Spleen (tissue), 11 donors: ENCODE results near the gene DLG5. TPM values are rescaled to one million over a fixed set of nuclear protein-coding genes. Genes with fewer than 3 reads are reported as not detected.

ENCODE experiments used
- DNase-seq: peaks from one replicate; pipeline ENCODE4 v3.0.0-alpha.2; 2020
- H3K27ac ChIP-seq, 8 donors: fragments of 200-600 bp; sonication (generic) in 7 of 8; 1 replicate in 4 of 8; 2 replicates in 4 of 8; pipeline versions ENCODE4 v1.5.0 to v1.8.0; 2016 to 2021; ENCODE audit warnings: inconsistent platforms in 4 of 8, mild to moderate bottlenecking in 4 of 8, moderate library complexity in 1 of 8
- H3K27me3 ChIP-seq, 7 donors: fragments of 200-600 bp; sonication (generic) in 6 of 7; replicated peaks in 1 of 7; 1 replicate in 4 of 7; 2 replicates in 3 of 7; pipeline versions ENCODE4 v1.5.0 to v1.8.0; 2016 to 2021; ENCODE audit warnings: inconsistent platforms in 3 of 7, mild to moderate bottlenecking in 1 of 7
- H3K36me3 ChIP-seq, 6 donors: fragments of 200-600 bp; sonication (generic) in 5 of 6; 1 replicate in 4 of 6; 2 replicates in 2 of 6; pipeline versions ENCODE4 v1.5.0 to v1.8.0; 2016 to 2021; ENCODE audit warnings: inconsistent platforms in 2 of 6
- H3K4me1 ChIP-seq, 6 donors: fragments of 200-600 bp; sonication (generic) in 5 of 6; 1 replicate in 3 of 6; 2 replicates in 3 of 6; pipeline versions ENCODE4 v1.5.0 to v1.8.0; 2016 to 2021; ENCODE audit warnings: inconsistent platforms in 3 of 6
- H3K4me3 ChIP-seq, 8 donors: fragments of 200-600 bp; sonication (generic) in 7 of 8; 1 replicate in 4 of 8; 2 replicates in 4 of 8; pipeline versions ENCODE4 v1.5.0 to v1.8.0; 2016 to 2021; ENCODE audit warnings: inconsistent platforms in 4 of 8, mild to moderate bottlenecking in 4 of 8, moderate library complexity in 2 of 8
- H3K9me3 ChIP-seq, 8 donors: fragments of 200-600 bp; sonication (generic) in 7 of 8; 1 replicate in 4 of 8; 2 replicates in 4 of 8; pipeline versions ENCODE4 v1.5.0 to v1.8.0; 2016 to 2021; ENCODE audit warnings: inconsistent platforms in 4 of 8
- CTCF ChIP-seq, 11 experiments: fragments of 200-600 bp in 7 of 11; fragments of 450-650 bp in 4 of 11; sonication (generic) in 4 of 11; IDR thresholded peaks in 8 of 11; conservative IDR thresholded peaks in 3 of 11; 1 replicate in 7 of 11; 2 replicates in 4 of 11; pipeline versions ENCODE4 v1.4.0 to v1.8.0; 2016 to 2021; ENCODE audit warnings: antibody characterized with exemption in 11 of 11, inconsistent platforms in 4 of 11, mild to moderate bottlenecking in 1 of 11
- POLR2A ChIP-seq, 3 donors: fragments of 450-650 bp; IDR thresholded peaks; one replicate each; pipeline ENCODE4 v1.5.1; 2017; ENCODE audit warnings: antibody characterized with exemption in 3 of 3, mild to moderate bottlenecking in 1 of 3
- POLR2AphosphoS5 ChIP-seq, 3 donors: sonication (generic); formaldehyde crosslinking; IDR thresholded peaks; one replicate each; pipeline ENCODE4 v1.5.1; 2017; ENCODE audit warnings: antibody characterized with exemption in 3 of 3
- WGBS, 5 donors: extraction: QIAGEN DNeasy Blood & Tissue Kit in 3 of 5; methylation state at CpG; one replicate each; pipeline versions ENCODE4 v1.1.5 to v1.1.7; 2013 to 2018; 5-methylcytosine and 5-hydroxymethylcytosine counted together
- intact Hi-C: fragments of 100-400 bp; cut with DNase I; formaldehyde crosslinking; loops from one replicate; pipeline ENCODE4 v1.15.0; 2023; ENCODE audit warnings: low total_unique reads
- polyA plus RNA-seq, 3 donors: library from polyadenylated mRNA; stranded (reverse); fragments of 200-250 nt; gene quantifications; one replicate each; pipeline ENCODE4 v1.2.1, GENCODE V29; 2013
- total RNA-seq, 7 donors: library from RNA; depleted of rRNA in 3 of 7; stranded (reverse); fragments of >200 nt in 3 of 7; fragmentation: NEBNext Ultra II Directional in 4 of 7; extraction: Animal tissue kit (Norgen Biotek cat#: 25700) in 4 of 7; gene quantifications; one replicate each; pipeline versions ENCODE4 v1.1.0 to v1.2.1, GENCODE V29; 2016 to 2021
- donor health status: healthy with polysubstance abuse.
- donor health status: DM: no; HTN: no; CAD: no; lungs with moderate emphysema.
- donor health status: DM: no; HTN: no; CAD: no.
- donor health status: Bipolar disorder and iron deficiency.
- donor health status: healthy.
- donor health status: DM: no; HTN: no; CAD: no.
- donor health status: DM: yes; HTN: yes; CAD: no.

Gene DLG5
- total and polyA plus RNA-seq, 10 donors = 2.0 to 14.4 (median 8.8) TPM

- H3K4me3 ChIP-seq = no peak overlapping the region
- no peak for DNase-seq
- H3K27me3 ChIP-seq = no peaks in the 10 kb centered on the region
- intact Hi-C loops = no loop called here
- no peak overlapping the region for H3K27ac ChIP-seq
- TF ChIP-seq POLR2AphosphoS5 (IDR thresholded peaks at IDR 0.05) (no peak), CTCF (IDR thresholded peaks at IDR 0.05 in 8 of 11, conservative IDR thresholded peaks at IDR 0.05 in 3 of 11) (no peak), POLR2A (IDR thresholded peaks at IDR 0.05) (no peak)
- H3K36me3 ChIP-seq = no peaks in the 10 kb centered on the region
- peaks cover 15 to 52% (median 39%) of the 10 kb centered on the region in 6 donors for H3K4me1 ChIP-seq
- WGBS, 5 donors = 85 to 95% (median 92%) methylated on average over 5 of the region's 5 CpGs
- H3K9me3 ChIP-seq = no peaks in the 10 kb centered on the region
These were observed 50.8 kb downstream of the DLG5 start for GRCh38 chr10:77875730-77876129.

DNA sequence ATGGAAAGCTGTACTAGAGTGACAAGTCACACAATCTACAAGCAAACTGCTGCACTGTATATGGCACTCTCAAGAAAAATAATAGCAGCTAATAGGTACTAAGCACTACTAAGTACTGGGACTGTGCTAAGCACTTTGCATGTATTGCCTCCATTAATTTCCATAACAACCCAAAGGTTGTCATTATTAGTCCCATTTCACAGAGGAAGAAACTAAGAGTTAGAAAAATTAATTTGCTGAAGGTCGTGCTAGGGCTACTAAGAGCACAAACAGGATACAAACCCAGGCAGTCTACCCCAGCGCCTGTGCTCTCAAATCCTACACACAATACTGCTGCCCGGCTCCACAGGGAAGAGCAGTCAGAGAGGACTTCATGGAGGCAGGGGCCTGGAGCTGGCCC is 51.7 kb downstream of the DLG5 start:
- intact Hi-C loops = no loop called here
- DNase-seq = no peak
- H3K9me3 ChIP-seq = no peaks in the 10 kb centered on the region
- no peaks in the 10 kb centered on the region for H3K36me3 ChIP-seq
- WGBS, 5 donors = 91 to 100% (median 97%) methylated on average over 3 of the region's 3 CpGs
- H3K27me3 ChIP-seq = no peaks in the 10 kb centered on the region
- H3K4me1 ChIP-seq = peaks cover 15 to 52% (median 39%) of the 10 kb centered on the region in 6 donors
- TF ChIP-seq POLR2A (IDR thresholded peaks at IDR 0.05) (no peak), CTCF (IDR thresholded peaks at IDR 0.05 in 8 of 11, conservative IDR thresholded peaks at IDR 0.05 in 3 of 11) (no peak), POLR2AphosphoS5 (IDR thresholded peaks at IDR 0.05) (no peak)
- no peak overlapping the region for H3K4me3 ChIP-seq
- H3K27ac ChIP-seq = peak overlapping the region in 1 of 8 donors; percentile 66

- peak overlapping the region in 6 of 8 donors; percentile 36 to 66 (median 60) for H3K27ac ChIP-seq
- no peaks in the 10 kb centered on the region for H3K27me3 ChIP-seq
- no peaks in the 10 kb centered on the region for H3K9me3 ChIP-seq
- intact Hi-C loops = no loop called here
- WGBS, 5 donors = 14 to 26% (median 19%) methylated on average over 10 to 15 of the region's 15 CpGs
- DNase-seq = peak; percentile 88
- no peaks in the 10 kb centered on the region for H3K36me3 ChIP-seq
- peak overlapping the region in 1 of 8 donors; percentile 19 for H3K4me3 ChIP-seq
- TF ChIP-seq POLR2A (IDR thresholded peaks at IDR 0.05) (no peak), POLR2AphosphoS5 (IDR thresholded peaks at IDR 0.05) (peak; percentile 39 to 62 (median 57))
- H3K4me1 ChIP-seq = peaks cover 15 to 51% (median 38%) of the 10 kb centered on the region in 6 donors
These were observed 52.8 kb downstream of the DLG5 start for GRCh38 chr10:77873536-77874380.

DNA sequence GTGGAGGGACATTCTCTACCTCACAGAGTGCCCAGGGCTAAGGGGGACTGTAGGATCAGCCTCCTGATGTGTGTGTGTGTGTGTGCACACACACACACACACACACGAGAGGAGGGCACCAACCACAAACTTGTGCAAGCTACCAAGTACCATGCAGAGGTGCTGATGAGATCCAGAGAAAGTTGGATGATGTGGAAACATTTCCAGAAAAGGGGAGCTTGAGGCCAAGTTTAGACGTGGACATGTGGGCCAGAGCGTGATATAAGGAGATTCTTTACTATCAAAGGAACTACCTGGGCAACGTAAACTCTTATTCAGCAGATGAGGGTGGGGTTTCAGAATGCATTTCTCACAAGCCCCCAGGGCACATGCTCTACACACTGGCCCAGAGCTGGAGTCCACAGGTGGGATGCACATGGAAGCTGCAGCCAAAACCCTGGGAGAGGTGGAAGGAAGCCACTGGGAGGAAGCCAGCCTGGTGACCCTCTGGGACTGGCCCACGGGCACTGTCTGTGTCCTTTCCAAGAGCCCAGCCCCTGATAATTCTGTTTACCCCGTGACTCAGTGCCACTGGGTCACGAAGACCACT is 53.5 kb downstream of the DLG5 start:
- WGBS, 5 donors = 72 to 86% (median 74%) methylated on average over 7 of the region's 7 CpGs
- TF ChIP-seq CTCF (IDR thresholded peaks at IDR 0.05 in 8 of 11, conservative IDR thresholded peaks at IDR 0.05 in 3 of 11) (no peak), POLR2AphosphoS5 (IDR thresholded peaks at IDR 0.05) (no peak), POLR2A (IDR thresholded peaks at IDR 0.05) (no peak)

More for the DNA sequence above, 53.5 kb downstream of the DLG5 start:
- intact Hi-C loops = no loop called here
- Histone ChIP-seq H3K4me1 (peaks cover 10 to 43% (median 31%) of the 10 kb centered on the region in 6 donors), H3K36me3 (no peaks in the 10 kb centered on the region), H3K27ac (peak overlapping the region in 6 of 8 donors; percentile 36 to 66 (median 60)), H3K4me3 (peak overlapping the region in 1 of 8 donors; percentile 19), H3K27me3 (no peaks in the 10 kb centered on the region), H3K9me3 (no peaks in the 10 kb centered on the region)
- DNase-seq = peak; percentile 75
